AG20443 (cell line): ENCODE measurements around the gene PROM1.
A peak's percentile ranks its signal among the peaks of the same experiment; 100 is the strongest.

ENCODE experiments used
- DNase-seq: peaks from one replicate; pipeline ENCODE4 v3.0.0; 2012; ENCODE audit warnings: low spot score, mixed read lengths

Gene PROM1

GRCh38 chr4:16109256-16109655 is 25.4 kb upstream of the PROM1 start:
- no peak for DNase-seq

GRCh38 chr4:16106956-16107355 is 23.1 kb upstream of the PROM1 start:
- DNase-seq, result no peak

DNA sequence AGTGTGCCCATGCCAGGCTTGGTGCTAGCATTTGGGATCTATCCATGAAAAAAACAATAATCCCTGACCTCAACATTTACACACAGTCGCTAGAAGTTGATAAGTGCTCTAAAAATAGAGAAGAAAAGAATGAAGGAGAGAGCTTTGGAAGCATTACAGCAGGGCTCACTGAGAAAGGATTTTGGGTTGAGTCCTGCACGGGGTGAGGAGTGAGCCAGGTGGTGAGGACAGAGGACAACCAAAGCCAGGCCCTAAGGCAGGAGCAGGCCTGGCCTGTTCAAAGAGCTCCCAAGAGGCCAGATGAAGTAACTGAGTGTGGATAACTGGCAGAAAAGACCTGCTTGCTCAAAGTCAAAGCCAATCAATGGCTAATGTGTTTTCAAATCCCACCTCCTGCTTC is 20.7 kb upstream of the PROM1 start:
- DNase-seq, result no peak

DNA sequence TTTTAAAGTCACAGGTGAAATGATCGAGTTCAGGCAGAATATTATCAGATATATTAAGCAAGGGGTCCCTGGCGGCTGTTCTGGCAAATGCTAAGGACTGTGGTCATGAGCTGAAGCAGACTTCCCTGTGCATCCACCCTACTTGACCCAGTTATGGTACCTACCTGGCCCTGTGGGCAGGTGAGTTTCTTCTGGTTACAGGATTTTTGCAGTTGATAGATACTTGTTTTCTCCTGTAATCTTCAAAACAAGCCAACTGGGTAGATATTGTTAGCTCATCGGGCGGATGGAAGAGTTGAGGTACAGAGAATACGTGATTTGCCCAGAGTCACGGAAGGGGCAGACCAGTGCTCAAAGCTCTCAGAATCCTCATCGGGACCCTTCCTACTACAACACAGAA is 18.5 kb upstream of the PROM1 start:
- DNase-seq, result no peak

GRCh38 chr4:16100833-16101232 is 17.0 kb upstream of the PROM1 start:
- no peak for DNase-seq

GRCh38 chr4:16092682-16093319 is 9.0 kb upstream of the PROM1 start:
- DNase-seq, result no peak

DNA sequence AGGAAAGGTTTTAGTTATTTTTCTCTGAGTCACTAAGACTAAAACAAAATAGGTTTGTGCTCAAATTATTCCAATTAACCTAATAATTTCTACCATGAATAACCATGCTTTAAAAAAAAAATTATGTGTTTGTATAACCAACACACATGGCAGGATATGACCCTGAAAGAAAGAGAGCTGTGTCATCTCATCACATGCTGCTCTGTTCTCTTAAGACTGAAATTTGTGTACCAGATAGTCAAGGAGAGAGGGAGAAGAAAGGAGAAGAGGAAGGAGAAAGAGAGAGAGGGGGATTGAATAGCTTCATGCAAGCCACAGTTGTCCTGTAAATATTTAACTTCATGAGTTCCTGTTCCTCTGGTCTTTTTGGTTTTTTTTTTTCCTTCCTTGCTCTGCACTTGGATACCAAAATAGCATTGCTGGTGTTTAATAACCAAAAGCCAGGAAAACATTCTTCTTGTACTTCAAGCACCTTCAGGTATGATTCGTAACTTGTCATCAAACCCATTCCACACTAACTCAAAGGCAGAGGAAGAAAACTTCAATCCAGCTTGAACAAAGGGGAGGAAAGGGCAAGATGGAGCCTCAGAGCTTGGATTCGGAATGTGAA is 6.4 kb upstream of the PROM1 start:
- no peak for DNase-seq

- DNase-seq, result no peak
Measured at GRCh38 chr4:16089156-16089555, 5.3 kb upstream of the PROM1 start.

DNA sequence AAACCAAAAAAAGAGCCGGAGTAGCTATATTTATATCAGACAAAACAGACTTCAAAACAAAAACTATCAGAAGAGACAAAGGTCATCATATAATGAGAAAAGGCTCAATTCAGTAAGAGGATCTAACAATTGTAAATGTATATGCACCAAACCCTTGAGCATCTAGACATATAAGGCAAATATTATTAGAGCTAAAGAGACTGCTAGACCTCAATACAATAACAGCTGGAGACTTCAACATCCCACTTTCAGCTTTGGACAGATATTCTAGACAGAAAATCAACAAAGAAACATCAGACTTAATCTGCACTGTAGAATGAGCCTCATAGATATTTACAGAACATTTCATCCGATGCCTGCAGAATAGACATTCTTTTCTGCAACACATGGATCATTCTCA is 4.8 kb upstream of the PROM1 start:
- no peak for DNase-seq

GRCh38 chr4:16085822-16086221 is 2.0 kb upstream of the PROM1 start:
- DNase-seq, result no peak

DNA sequence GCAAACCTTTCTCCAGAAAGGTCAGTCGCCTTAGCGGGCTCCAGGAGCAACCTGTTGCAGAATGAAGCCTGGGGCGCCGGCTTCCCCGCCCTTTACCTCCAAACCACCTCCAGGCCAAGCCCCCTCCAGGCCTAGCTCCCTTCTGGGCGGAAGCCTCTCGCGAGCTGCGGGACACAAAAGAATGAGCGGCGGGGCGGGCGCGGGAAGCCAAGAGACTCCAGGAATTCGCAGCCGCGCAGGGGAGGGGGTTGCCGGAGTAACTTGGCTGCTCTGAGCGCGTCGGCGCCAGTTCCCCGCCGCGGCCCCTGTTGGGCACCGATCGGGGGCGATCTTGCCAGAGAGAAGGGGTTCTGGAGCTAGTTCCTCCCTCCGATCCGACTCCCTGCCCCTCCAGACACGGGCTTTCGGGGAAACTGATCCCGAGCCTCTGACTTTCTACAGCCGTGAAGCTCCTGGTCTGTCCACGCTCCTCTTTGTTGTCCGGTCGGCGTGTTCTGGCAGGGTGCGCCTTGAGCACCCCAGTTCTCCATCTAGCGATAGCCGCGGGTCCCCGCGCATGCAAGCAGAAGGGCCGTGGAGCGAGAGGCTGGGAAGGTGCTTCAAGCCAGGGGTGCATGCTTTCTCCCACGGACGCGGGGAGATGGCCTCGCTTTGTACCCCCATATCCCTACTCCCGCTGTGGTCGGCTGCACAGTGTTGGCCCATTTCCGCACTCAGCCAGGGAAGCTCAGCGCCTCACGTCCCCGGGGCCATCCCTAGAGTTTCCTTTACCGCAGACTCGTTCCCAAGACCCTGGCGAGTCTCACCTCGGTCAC is 1.2 kb downstream of the PROM1 start:
- DNase-seq, result peak; percentile 44

DNA sequence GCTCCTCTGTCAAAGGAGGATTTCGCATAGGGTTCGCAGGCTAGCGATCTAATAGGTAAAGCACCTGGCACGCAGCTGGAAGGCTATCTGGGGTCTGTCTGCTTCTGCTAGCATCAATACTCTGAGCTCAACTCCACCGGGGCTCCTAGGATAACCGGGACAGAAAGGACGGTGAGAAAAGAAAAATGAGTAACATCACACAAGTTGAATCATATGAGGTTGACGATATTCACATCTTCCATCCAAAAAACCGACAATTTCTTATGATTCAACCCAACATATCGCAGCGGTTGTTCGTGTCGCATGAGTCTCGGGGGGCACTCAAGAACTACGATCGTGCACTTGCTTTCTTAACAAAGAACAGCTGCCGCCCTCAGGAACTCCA is 1.8 kb downstream of the PROM1 start:
- no peak for DNase-seq

DNA sequence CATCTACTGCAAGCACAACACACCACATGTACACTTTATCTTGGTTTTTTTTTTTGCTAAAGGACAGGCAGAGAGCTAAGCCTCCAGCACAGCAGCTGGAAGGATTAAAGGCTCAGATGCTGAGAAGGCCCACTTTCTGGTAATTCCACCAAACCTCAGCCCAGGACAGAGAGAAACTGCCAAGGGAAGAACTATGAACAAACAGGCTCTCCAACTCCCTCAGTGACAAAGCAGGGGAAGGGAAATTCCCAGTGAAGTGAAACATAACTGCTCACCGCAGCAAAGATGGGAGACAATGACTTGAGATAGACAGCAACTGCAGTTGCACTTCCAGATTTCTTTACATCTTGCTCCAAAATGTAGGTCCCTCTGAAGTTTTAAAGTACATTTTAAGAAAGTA is 4.8 kb downstream of the PROM1 start:
- no peak for DNase-seq

DNA sequence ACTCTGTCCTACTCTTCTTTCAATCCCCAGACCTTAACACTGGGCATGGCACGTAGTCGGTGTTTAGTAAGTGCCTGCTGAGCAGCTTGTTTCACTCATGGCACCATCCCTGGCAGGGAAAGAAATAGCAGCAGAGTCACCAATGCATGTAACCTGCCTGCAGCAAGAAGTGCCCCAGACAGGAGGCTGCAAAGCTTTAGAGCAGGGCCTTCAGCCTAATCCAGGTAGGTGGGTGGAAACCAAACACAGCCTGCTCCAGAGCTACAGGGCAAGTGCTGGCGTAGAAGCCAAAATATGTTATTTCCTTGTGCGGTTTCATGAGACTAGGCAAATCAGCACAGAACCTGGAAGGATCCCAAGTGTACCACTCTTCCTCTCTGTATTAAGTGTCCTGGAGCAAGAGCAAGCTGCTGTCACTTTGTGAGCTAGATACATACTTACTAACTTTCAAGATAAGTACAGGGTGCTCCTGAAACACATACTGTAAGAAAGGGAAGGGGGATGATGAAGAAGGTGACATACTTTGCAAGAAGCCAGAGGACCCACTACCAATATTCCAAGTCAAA is 5.5 kb downstream of the PROM1 start:
- no peak for DNase-seq

DNA sequence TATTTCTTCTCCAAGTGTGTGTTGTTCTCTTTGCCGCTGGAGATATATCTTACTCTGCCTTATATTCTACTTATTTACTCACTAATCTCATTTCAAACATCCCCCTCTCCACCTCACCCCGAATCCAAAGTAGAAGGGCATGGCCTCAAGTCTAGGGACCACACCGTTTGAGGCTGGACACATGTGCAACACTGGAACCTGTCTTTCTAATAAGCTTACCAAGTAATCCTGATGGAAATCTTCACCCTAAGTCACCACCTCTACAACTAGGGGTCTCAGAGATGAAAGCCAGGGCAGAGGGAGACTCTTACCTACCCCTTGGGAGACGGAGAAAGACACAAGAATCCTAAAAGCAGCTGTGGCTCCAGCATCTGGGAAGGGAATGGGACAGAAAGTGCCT is 6.0 kb downstream of the PROM1 start:
- no peak for DNase-seq

DNA sequence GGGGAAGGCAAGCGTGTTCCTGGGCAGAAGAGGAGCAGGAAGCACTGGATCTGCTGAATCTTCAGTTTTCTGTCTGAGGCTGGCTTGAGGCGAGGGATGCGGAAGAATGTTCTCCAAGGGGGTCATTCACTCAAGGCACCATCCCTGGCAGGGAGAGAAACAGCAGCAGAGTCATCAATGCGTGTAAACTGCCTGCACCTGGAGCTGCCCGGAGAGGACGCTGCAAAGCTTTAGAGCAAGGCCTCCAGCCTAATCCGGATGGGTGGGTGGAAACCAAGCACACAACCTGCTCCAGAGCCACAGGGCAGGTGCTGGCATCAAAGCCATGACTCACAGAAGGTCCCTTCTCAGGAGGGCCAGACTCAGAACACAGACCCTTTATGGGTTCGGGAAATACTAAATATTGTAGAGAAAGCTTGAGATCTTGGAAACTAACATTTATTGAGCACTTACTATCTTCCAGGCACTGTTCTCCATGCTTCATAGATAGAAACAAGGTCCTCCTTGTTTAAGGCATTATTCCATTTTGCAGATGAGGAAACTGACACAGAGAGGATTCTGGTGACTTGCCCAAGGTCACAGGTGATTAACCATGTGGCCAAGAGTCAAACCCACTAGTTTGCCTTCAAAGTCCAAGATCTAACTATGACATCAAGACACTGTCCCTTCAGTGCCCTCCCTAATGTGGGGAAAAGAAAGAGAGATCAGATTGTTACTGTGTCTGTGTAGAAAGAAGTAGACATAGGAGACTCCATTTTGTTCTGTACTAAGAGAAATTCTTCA is 7.7 kb downstream of the PROM1 start:
- no peak for DNase-seq

DNA sequence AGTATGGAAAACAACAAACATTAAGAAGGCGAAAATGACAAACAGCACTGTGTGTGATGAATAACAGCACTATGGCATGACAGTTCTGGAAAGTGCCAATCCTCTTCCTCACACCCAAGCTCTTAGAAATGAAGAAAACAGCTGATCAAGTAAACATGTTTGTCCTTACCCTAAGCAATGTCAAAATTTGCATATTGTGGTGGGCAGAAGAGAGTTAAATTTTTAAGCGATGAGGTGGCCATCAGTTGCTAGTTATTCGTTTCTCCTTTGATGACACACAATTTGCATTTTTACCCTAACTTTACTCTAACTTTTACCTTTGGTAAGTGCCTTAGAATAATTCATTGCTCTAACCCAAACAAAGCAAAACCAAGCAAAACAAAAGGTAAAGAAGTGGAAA is 8.8 kb downstream of the PROM1 start:
- no peak for DNase-seq

DNA sequence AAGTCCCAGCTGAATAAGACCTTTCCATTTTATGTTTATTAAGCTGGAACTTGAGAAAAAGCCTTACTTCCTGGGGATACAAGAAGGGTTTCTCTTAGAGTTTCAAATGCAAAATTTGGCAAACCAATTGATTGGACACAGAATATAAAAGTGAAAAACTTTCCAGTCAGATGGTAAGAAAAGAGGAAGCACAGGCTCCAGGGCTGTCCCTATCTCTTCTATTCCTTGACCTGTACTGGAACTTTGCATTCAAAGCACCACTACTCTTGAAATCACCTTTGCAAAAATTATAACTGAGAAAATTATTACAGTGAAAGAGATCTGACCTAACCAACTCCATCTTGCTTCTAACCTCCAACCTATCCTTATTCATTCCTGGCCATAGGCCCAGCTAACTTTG is 11.7 kb downstream of the PROM1 start:
- no peak for DNase-seq

GRCh38 chr4:16070203-16070602 is 13.6 kb downstream of the PROM1 start:
- DNase-seq, result no peak

- DNase-seq, result no peak
Measured at GRCh38 chr4:16067515-16067914, 16.3 kb downstream of the PROM1 start.

DNA sequence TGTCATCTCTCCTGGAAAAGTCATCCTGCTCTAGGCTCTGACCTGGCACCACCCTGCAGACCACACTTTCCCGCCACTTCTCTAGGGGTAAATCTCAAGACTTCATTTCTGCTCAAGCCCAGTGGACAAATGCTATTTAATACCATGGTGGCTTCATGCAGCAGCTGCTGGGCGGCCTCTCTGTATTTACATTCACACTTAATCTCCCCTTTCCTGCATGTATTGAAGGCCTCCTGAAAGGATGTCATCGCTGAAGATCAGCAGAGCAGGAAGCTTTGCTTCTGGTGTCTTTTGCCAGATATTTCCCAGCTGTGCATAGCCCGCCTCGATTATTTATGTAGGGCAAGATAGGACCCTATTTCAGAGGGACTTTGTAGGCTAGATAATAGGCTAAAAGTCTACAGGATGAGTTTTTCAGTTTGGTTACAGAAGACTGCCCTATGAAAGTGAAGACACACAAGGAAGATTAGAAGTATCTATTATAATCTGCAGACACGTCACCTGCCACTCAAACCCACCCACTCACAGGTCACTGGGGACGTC is 17.2 kb downstream of the PROM1 start:
- no peak for DNase-seq

DNA sequence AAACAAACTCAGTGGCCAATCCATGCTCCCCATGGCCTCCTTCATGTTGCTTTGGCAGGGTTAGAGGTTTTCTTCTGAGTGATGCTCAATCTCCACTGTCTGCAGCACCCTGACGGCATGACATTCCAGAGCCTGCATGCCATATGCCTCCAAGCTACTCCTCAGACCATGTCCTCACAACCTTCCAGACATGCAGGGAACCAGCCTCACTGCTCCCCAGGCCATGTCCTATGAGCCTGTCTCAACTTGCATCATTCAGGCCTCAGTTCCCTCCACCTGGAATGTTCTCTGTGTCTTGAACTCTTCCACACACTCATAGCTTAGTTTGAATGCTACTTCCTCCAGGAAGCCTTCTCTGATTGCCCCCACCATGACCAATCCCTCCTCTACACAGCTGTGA is 18.8 kb downstream of the PROM1 start:
- no peak for DNase-seq
